RCC 7860 (cell line): ENCODE data around the gene KAT2A.

ENCODE experiments used
- DNase-seq: peaks from one replicate; pipeline ENCODE4 v3.0.0-alpha.2; 2015; ENCODE audit warnings: low spot score
- FAIRE-seq: peaks from 2 replicates; lab custom pipeline; 2012; peaks lifted over from hg19 to GRCh38; lab: Jason Lieb, UNC

KAT2A gene

DNA sequence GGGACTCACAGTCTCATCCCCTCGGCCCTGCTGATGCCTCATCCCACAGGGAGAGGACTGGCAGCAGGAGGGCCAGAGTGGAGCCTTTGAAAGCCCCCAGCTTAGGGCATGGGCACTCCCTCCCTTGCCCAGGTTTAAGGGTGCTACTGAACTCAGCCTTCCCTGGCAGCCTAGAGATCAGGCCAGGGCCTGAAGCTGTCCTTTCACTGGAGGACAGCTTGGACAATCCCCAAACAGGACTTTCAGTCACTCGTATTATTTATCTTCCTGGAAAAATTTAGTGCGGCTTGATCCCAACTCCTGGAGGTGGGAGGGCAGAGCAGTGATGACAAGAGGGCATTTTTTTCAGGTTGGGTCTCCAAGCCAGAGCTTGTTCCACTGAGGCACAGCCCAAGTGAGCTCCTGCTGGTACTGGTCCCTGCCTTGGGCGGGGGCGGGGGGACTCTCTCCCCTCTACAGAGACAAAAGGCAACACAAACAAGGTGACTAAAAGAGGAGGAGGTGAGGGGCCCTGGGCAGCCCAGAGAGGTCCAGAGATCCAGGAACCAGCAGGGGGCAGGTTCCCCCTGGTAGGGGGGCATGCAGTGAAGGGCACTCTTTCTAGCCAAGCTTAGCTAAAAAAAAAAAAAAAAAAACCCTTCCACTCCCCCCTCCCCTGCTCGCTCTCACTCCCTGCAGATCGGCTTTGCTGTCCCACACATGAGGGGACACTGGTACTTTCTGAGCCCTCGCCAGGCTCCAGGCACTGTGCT is 24.6 kb downstream of the KAT2A start:
- FAIRE-seq = no peak
- no peak for DNase-seq

DNA sequence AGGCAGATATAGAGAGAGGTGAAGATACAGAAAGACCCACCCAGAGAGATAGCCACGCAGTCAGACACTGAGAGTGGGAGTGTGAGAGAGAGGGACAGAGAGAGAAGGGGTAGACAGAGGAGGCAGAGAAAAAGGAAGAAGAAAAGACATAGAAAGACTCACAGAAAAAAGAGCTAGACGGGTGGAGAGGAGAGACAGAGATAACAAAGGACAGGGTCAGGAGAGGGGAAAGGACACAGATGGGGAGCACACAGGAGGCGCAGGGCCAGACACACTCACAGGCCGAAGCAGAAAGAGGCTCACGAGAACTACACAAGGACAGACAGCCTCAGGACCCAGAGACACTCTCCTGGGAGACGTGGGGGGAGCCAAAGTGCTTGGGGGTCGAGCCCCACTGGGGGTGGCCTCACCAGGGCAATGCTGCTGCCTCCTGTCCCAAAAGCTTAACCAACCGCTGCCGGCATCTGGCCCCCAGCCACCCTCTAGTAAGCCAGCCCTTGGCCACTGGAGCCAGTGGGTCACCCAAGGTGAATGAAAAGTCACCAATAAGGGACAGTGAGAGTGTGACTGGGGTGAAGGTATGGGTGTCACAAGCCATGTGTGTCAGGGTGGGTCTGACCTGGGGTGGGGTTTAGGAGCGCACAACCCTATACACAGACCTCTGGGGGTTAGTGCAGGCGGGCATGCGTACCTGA is 26.6 kb downstream of the KAT2A start:
- FAIRE-seq (no peak), DNase-seq (no peak)

DNA sequence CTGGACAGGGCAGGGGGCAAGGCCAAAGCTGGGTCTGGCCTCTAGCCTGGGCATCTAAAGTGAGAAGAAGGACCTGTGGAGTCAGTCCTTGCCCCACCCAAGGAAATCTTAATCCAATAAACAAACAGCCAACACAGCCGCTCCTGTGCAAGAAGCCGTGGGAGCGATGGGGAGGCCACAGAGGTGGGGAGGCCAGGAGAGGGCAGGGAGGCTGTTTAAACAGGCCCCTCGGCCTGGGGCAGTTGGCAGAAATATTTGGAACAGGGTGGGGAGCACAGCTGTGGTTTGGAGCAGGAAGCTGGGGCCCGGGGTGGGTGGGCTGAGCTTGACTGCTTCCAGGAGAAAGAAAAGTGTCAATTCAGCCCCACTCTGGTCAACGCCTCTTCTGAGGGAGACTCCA is 28.2 kb downstream of the KAT2A start:
- FAIRE-seq (no peak), DNase-seq (no peak)

DNA sequence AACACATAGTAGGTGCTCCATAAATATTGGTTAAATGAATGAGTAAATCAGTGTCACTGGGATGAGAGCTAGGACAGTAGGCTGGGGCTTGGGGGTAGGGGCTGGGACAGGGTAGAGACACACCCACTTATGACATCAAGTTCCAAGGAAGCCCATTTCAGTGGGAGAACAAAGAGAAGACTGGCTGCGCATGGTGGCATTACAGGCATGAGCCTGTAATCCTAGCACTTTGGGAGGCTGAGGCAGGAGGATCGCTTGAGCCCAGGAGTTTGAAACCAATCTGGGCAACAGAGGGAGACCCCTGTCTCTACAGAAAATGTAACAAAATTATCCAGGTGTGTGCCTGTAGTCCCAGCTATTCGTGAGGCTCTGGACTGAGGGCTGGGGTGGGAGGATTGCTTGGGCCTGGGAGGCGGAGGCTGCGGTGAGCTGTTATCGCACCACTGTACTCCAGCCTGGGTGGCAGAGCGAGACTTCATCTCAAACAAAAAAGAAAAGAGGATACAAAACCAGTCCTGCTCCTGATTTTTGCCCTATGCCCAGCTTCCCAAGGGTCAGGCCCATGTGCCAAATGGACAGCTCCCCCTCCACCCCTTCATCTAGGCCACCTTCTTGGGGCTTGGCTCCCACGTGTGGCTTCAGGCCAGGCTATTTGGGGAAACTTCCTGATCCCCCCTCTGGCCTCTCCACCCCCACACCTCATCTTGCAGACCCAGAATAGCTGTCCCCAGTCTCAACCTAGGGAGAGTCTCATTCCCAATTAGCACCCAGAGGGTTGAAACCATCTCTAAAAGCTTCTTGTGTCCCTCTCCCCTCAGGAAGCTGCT is 30.0 kb downstream of the KAT2A start:
- DNase-seq (no peak), FAIRE-seq (no peak)

DNA sequence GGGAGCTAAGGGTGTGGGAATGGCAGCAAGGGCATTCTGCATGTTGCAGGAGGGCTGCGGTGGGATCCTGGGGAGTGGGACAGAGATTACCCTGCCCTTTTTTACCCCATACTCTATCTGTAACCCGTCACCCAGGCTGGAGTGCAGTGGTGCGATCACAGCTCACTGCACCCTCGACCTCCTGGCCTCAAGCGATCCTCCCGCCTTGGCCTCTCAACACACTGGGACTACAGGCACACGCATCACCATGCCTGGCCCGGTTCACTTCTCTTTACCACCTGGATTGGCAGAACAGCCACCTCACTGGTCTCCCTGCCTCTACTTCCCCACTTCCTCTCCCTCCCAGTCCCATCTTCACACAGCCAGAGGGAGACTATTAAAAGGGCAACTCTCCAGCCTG is 32.4 kb downstream of the KAT2A start:
- FAIRE-seq = no peak
- DNase-seq = no peak

DNA sequence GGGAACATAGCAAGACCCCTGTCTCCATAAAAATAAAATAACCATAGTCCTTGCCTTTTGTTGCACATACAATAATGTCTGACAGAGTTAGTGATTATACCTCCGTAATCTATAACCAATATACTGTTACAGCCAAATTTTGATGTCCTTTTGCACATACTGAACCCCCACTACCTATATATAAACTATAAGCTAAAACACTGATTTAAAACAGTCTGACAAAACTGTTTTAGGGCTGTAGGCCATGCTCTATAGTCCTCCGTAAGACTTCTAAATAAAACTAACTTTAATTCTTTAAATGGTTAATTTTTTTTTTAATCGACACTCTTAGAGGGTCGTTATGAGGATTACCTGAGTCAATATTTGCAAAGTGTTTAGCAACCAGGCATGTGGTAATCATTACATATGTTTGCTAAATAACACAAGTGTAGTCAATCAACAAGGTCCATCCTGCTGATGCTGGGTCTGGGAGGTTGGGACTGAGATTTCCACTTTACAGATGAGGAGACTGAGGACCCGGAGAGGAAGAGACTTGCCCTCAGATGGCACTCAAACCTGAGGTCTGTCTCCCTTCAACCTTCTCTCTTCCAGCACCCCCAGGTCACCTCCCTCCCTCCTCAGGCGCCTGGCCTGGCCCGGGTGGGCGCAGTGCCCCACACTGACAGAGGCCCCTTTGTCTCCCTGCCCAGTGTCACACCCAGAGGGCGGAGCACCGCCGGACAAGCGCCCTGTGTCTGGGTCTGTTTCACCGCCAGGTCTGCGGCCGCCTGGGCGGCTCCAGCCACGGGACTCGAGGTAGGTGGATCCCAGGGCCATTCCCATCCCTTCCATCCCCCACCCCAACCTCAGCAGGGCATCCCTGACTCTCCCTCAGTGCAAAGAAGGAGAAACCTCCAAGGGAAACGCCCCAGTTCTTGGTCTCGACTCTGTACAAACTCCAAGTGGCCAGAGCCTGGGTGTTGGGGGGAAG is 33.1 kb downstream of the KAT2A start:
- no peak for FAIRE-seq
- no peak for DNase-seq

DNA sequence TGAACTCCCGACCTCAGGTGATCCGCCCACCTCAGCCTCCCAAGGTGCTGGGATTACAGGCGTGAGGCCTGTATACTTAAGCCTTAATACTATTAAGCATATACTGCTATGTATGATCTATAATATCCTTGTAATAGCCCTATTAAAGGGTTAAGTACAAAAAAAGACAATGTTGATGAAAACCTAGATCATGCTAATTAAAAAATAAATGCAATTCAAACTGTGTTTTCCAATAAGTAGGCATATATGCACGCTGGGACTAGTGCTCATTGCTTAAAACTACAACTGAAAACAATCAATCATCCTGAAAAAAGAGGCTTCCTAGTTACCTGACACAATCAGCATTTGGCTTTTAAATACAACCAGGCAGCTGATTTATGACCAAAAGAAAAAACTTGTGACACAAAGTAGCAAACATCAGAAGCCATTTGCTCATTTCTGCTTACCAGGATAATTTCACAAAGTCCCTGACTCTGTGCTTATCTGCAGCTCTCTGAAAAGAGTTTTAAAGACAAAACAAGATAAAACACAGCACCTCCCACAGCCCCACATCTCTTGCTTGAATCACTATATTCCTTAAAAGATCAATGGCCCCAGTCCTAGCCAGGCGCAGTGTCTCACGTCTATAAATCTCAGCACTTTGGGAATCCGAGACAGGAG is 34.0 kb downstream of the KAT2A start:
- FAIRE-seq = no peak
- DNase-seq = no peak

DNA sequence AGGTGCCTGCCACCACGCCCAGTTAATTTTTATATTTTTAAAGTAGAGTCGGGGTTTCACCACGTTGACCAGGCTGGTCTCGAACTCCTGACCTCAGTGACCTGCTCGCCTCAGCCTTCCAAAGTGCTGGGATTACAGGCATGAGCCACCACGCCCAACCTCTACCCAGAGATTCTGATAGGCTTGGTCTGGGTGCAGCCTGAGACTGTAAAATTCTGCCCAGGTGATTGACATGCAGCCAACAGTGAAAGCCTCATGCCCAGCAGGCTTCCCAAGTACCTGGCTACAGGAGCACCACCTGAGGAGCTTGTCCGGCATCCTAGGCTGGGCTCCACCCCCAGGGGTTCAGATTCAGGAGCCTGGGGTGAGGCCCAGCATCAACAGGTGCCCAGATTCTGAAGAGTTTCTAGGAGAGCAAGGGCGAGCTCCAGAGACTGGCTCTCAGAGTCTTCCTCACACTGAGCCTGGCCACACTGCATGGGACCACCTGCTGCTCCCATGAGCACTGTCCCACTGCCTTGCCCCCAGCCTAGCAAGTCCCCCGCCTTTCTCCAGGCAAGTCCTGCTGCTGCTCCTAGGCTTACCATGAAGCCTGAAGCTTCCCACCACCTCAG is 39.5 kb downstream of the KAT2A start:
- FAIRE-seq (no peak), DNase-seq (no peak)

DNA sequence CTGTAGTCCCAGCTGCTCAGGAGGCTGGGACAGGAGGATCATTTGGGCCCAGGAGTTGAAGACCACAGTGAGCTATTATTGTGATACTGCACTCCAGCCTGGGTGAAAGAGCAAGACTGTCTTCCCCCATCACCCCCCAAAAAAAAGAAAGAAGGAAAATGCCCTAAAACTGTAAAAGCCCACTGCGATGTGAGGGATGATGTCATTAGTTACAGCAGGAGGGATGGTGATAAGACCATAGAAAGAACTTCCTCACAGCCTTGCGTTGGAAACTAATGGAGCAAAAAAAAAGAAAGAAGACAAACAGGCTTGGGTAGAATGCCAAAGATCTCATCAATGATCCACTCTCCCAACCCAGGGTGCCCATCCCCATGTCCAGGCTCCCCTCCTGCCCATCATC is 41.6 kb downstream of the KAT2A start:
- FAIRE-seq (no peak), DNase-seq (no peak)

DNA sequence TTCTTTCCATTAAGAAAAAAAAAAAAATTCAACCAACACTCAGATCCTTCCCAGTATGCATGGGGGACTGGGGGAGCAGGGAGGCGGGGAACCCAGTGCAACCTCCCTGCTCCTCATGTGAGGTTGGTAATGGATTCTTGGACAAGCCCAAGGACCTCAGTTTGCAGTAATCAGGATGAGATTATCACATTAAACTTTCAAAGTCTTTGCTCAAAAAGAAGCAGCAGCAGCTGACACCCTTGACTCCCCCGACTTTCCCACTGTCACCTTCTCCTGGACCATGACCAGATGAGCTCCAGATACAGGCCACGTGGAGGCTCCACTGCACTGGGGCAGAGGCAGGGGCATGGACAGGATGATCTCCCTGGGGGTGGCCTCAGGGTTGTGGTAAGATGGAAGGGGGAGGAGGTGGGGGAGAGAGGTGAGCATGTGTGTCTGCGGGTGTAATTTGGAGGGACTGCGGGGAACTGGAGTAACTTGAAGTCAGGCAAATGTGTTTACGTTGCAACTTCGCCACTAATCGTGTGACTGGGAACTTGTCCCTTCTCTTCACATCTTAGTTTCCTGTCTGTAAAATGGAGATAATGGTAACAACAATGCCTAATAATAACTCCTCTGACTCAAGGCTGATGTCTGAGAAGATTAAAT is 42.6 kb downstream of the KAT2A start:
- FAIRE-seq = no peak

DNA sequence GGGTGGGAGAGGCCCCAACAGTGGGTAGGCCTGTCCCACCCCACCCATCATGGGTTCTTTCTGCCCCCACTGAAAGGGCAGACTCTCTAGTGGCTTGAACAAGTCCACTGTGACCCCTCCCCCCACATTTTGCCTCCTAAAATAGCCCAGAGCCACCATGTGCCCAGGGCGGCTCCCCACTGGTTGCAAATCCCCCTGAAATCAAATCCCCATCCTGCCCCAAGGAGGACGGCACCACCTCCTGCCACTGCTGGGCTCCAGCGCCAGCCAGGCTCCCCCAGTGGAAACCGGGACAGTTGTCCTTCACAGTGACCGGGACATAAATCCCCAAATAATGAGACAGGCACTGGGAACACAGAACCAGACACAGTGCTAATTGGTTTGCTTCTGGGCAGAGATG is 43.4 kb downstream of the KAT2A start:
- FAIRE-seq = no peak

More for the DNA sequence above, 42.6 kb downstream of the KAT2A start:
- no peak for DNase-seq

DNA sequence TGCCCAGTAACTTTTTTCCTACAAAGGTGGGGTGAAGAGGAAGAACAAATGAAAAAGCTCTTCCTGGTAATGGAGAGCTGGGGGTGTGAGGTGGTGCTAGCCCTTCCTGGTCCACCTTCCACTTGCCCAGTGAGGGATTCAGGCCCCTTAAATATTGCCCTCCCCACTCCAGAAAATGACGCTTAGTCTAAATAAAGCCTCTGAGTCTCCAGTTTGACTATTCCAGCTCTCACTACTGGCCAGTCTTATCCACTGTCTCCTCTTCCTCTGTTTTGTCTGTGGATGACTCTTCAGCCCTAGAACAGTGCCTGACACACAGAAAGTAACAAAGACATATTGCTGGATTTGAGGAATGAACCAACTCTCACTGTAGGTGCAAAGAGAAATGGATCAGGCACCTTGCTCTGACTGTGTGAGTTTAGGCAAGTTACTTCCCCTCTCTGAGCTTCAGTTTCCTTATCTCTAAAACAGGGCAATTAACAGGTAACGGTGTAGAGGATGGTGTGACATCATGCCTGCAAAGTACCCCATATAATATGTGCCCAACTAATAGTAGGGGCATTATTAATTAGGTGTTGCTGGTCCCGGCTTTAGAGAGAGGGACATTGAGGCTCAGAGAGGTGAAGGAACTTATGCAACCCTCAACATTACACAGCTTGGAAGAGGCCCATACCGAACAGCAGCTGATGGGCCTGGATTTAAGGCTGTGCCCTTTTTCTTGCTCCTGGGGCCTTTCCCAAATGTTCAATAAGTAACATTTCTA is 44.2 kb downstream of the KAT2A start:
- FAIRE-seq (no peak), DNase-seq (no peak)

More for the DNA sequence above, 43.4 kb downstream of the KAT2A start:
- DNase-seq = no peak

DNA sequence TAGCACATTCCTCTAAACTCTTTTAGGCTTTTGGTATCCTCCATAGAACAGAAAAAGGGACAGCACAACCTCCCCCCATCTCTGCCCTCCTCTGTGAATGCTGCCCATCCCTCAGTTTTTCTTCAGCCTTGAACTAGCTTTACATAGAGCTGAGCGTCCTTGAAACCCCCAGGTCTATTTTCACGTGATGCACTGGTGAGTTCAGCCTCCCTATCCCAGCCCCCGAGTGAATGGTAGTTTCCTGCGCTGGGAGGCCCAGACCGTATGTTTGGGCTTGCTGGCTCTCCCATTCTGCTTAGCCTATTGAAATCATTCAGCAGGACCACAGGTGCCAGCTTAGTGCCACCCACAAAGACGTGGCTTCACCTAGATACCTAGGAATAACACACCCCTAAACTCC is 45.4 kb downstream of the KAT2A start:
- FAIRE-seq = no peak
- no peak for DNase-seq

DNA sequence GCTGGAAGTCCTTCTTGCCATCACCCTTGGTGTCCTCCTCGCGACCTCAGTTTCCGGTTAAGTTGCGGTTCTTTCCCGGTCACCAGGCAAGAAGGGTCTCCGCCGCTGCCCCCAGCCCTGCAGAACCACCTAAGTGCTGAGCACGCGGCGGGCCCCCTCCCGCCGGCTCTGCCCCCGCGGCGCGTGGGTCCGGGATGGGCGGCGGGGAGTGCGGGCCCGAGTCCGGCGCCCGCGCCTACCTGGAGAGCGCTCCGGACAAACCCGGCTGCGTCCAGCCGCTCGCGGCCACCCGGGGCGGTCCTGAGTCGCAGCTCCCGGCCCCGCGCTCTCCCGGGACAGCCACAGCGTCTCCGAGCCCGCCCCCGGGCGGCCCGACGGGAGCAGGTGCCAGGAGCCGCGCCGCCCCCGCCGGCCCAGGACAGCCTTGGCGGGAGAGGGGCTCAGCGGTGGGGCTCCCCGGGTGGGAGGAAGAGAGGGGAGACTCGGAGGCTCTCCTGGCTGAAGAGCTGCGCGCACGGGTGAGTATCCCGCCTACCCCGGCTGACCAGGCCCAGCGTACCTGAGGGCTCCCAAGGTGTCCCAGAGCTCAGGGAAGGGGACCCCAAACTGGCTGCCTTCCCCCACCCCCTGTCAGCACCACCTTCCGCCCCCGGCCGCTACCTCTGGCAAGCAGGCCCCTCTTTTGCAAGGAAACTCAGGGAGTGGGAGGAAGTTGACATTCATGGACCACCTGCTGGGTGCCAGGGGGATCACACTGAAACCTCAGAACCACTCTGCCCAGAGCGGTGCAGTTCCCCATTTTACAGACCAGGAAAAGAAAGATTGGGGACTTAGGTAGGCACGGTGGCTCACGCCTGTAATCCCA is 48.6 kb downstream of the KAT2A start:
- FAIRE-seq (no peak), DNase-seq (no peak)

DNA sequence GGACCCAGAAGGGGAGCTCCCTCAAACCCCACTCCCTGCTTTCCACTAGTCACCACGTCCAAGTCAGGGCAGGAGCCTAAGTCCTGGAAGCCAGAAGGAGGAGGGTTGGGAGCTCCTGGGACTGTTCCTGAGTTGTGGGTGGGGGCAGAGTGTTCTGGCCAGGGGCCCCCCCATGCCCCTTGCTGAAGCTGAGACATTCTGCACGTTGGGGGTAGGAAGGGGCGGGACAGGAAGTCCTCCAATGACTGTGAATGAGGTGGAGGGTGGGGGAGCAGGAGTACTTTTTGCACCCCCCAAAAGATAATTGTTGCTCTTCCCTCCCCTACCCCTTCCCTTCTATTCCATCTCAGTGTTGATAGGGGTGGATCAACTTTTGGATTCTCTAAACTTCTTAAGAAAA is 49.4 kb downstream of the KAT2A start:
- DNase-seq (no peak), FAIRE-seq (no peak)

DNA sequence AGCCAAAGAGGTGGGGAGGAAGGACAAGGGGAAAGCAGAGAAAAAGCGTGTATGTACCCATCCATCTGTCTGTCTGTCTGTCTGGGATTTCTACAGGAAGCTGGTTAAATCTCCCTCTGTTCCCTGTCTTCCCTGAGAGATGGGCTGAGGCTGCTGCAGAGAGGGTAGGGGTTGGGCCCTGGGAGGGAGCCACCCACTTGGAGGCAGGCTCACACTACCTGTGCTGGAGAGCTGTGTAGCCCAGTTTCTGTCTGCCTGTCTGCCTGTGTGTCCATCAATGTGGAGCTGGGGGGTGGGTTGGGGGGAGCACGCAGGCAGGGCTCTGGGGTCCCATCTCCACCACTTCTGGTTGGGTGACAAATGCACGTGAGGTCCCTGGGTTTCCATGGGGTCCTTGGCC is 52.2 kb downstream of the KAT2A start:
- DNase-seq (no peak), FAIRE-seq (no peak)

DNA sequence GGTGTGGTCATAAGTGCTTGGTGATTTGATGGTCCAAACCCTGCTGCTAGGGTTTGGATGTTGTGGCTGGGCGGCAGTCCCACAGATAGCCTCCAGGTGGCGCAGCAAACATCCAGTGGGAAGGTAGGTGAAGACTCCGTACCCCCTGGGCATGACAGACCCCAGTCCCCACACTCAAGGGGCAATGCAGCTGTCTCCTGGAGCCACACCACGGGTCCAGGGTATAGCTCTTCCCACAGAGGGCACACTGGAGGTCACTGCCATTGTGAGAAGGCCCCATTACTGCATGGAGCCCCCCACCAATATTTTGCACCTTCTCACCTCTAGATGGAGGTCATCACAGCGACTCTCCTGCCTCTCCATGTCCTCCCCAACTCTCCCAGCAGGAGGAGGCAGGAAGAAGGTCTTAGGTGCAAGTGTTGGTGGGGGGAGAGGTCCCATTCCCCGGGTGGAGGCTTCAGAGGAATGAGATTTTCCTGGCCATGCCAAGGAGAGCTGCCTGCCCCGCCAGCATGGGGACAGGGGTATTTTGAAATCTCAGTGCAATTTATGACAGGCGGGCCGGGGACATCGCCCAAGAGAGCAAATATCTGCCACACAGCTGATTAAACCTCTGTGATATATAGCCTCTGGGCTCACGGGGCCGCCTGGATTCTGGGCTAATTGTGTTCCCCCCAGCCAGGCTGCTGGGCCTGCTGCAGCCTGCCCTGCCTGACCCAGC is 53.6 kb downstream of the KAT2A start:
- DNase-seq (peak; percentile 12), FAIRE-seq (no peak)
